GM12878 (cell line): Measurements from ENCODE around the gene ZNF296. TPM values are rescaled to one million over a fixed set of nuclear protein-coding genes. Genes with fewer than 3 reads are reported as not detected.

Experiments used
- CBX3 ChIP-seq: fragments of 200-600 bp; sonication (generic); IDR thresholded peaks from 2 replicates; pipeline ENCODE4 v1.6.1; 2016; ENCODE audit warnings: low read depth, borderline replicate concordance
- CEBPZ ChIP-seq: fragments of 150-350 bp; IDR thresholded peaks from 2 replicates; pipeline ENCODE4 v1.6.1; 2016; ENCODE audit warnings: low read depth, low read length
- EZH2 ChIP-seq: IDR thresholded peaks from 2 replicates; pipeline ENCODE4 v1.6.1; 2012; ENCODE audit warnings: low read depth, mild to moderate bottlenecking, control low read depth, inconsistent platforms, low read length, borderline replicate concordance; ENCODE audit not compliant: control insufficient read depth
- IKZF2 ChIP-seq, 2 experiments: fragments of 450-650 bp; IDR thresholded peaks; 2 replicates each; pipeline ENCODE4 v1.6.1; 2017; ENCODE audit warnings: mild to moderate bottlenecking in 2 of 2, moderate library complexity in 2 of 2
- MLLT1 ChIP-seq: fragments of 450-650 bp; IDR thresholded peaks from 2 replicates; pipeline ENCODE4 v1.6.1; 2016; ENCODE audit warnings: mild to moderate bottlenecking
- NFYB ChIP-seq: IDR thresholded peaks from 2 replicates; pipeline ENCODE4 v1.6.1; 2011; ENCODE audit warnings: low read depth, mild to moderate bottlenecking, low read length, improper control_type of control experiment, moderate library complexity; ENCODE audit not compliant: insufficient read depth
- NRF1 ChIP-seq: conservative IDR thresholded peaks from 2 replicates; pipeline ENCODE4 v1.6.1; 2011; ENCODE audit warnings: mild to moderate bottlenecking, low read depth, low read length, improper control_type of control experiment
- PRDM15 ChIP-seq: fragments of 450-650 bp; formaldehyde crosslinking; IDR thresholded peaks from 2 replicates; pipeline ENCODE4 v1.4.0; 2020; ENCODE audit warnings: mild to moderate bottlenecking, moderate library complexity
- SMAD5 ChIP-seq: IDR thresholded peaks from 2 replicates; pipeline ENCODE4 v1.6.1; 2016; ENCODE audit warnings: antibody characterized with exemption, low read depth
- SPI1 ChIP-seq: IDR thresholded peaks from 2 replicates; pipeline ENCODE4 v1.6.1; 2011; ENCODE audit warnings: low read depth, mild to moderate bottlenecking, low read length, moderate library complexity, borderline replicate concordance; ENCODE audit not compliant: insufficient read depth
- ZBED1 ChIP-seq: IDR thresholded peaks from 2 replicates; pipeline ENCODE4 v1.6.1; 2016; ENCODE audit warnings: borderline replicate concordance
- ZNF384 ChIP-seq: IDR thresholded peaks from 2 replicates; pipeline ENCODE4 v1.6.1; 2012; ENCODE audit warnings: low read depth, mild to moderate bottlenecking, low read length, improper control_type of control experiment, borderline replicate concordance
- ZSCAN29 ChIP-seq: fragments of 450-650 bp; IDR thresholded peaks from 2 replicates; pipeline ENCODE4 v1.6.1; 2017; ENCODE audit warnings: mild to moderate bottlenecking, moderate library complexity
- polyA plus RNA-seq, 11 experiments: library from polyadenylated mRNA; depleted of rRNA in 4 of 11; unstranded in 6 of 11; stranded (reverse) in 5 of 11; fragments of >200 nt; fragmentation: Nextera tagmentation in 4 of 11; fragmentation: Illumina TruSeq in 1 of 11; extraction: Ambion mirVana in 4 of 11; extraction: Trizol in 1 of 11; gene quantifications; 1 replicate in 1 of 11; 2 replicates in 10 of 11; pipeline versions ENCODE4 v1.2.1 to v1.2.3, GENCODE V29; 2011 to 2016; ENCODE audit warnings: inconsistent platforms in 2 of 11, missing spikeins in 2 of 11, low read depth in 1 of 11
- total RNA-seq, 4 experiments: library from RNA; depleted of rRNA in 3 of 4; stranded (reverse); fragments of >200 nt in 3 of 4; fragmentation: Illumina TruSeq in 1 of 4; extraction: Trizol in 1 of 4; gene quantifications; 2 replicates each; pipeline versions ENCODE4 v1.2.1 to v1.2.3, GENCODE V29; 2013 to 2021
- TF ChIP-seq, protein P1 (sequence below): fragments of 450-650 bp; IDR thresholded peaks from 2 replicates; pipeline ENCODE4 v1.6.1; 2017; ENCODE audit warnings: mild to moderate bottlenecking, moderate library complexity
- TF ChIP-seq, protein P2 (sequence below): fragments of 450-650 bp; IDR thresholded peaks from 2 replicates; pipeline ENCODE4 v1.6.1; 2017; ENCODE audit warnings: mild to moderate bottlenecking

ZNF296 gene
- total and polyA plus RNA-seq, 10 of the 15 experiments (the other 5 are each of a cell fraction or from before 2014, with no cell fraction given), result 0.44 to 23.6 (median 3.5) TPM; not detected in 1

GRCh38 chr19:45041125-45041524 lies 35.2 kb downstream of the ZNF296 start (continued):
- TF ChIP-seq, protein P1, sequence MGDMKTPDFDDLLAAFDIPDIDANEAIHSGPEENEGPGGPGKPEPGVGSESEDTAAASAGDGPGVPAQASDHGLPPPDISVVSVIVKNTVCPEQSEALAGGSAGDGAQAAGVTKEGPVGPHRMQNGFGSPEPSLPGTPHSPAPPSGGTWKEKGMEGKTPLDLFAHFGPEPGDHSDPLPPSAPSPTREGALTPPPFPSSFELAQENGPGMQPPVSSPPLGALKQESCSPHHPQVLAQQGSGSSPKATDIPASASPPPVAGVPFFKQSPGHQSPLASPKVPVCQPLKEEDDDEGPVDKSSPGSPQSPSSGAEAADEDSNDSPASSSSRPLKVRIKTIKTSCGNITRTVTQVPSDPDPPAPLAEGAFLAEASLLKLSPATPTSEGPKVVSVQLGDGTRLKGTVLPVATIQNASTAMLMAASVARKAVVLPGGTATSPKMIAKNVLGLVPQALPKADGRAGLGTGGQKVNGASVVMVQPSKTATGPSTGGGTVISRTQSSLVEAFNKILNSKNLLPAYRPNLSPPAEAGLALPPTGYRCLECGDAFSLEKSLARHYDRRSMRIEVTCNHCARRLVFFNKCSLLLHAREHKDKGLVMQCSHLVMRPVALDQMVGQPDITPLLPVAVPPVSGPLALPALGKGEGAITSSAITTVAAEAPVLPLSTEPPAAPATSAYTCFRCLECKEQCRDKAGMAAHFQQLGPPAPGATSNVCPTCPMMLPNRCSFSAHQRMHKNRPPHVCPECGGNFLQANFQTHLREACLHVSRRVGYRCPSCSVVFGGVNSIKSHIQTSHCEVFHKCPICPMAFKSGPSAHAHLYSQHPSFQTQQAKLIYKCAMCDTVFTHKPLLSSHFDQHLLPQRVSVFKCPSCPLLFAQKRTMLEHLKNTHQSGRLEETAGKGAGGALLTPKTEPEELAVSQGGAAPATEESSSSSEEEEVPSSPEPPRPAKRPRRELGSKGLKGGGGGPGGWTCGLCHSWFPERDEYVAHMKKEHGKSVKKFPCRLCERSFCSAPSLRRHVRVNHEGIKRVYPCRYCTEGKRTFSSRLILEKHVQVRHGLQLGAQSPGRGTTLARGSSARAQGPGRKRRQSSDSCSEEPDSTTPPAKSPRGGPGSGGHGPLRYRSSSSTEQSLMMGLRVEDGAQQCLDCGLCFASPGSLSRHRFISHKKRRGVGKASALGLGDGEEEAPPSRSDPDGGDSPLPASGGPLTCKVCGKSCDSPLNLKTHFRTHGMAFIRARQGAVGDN, result no peak
- TF ChIP-seq SPI1, result peak; percentile 58; the same call in 1 of the 2 replicates
- no peak for TF ChIP-seq EZH2
- no peak for TF ChIP-seq NFYB
- peak; percentile 35 to 37; a peak in 2 of 4 replicates for TF ChIP-seq IKZF2 (IDR thresholded peaks at IDR 0.05)
- TF ChIP-seq CBX3, result no peak
- TF ChIP-seq, protein P2, sequence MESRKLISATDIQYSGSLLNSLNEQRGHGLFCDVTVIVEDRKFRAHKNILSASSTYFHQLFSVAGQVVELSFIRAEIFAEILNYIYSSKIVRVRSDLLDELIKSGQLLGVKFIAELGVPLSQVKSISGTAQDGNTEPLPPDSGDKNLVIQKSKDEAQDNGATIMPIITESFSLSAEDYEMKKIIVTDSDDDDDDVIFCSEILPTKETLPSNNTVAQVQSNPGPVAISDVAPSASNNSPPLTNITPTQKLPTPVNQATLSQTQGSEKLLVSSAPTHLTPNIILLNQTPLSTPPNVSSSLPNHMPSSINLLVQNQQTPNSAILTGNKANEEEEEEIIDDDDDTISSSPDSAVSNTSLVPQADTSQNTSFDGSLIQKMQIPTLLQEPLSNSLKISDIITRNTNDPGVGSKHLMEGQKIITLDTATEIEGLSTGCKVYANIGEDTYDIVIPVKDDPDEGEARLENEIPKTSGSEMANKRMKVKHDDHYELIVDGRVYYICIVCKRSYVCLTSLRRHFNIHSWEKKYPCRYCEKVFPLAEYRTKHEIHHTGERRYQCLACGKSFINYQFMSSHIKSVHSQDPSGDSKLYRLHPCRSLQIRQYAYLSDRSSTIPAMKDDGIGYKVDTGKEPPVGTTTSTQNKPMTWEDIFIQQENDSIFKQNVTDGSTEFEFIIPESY, result no peak
- TF ChIP-seq SMAD5, result no peak
- 0 out of 2 replicates have a peak, but pooled peaks have one; percentile 21 for TF ChIP-seq MLLT1
- no peak for TF ChIP-seq PRDM15
- no peak for TF ChIP-seq CEBPZ
- TF ChIP-seq ZSCAN29, result no peak
- peak; percentile 69; the same call in 1 of the 2 replicates for TF ChIP-seq ZNF384
- no peak for TF ChIP-seq ZBED1
- no peak for TF ChIP-seq NRF1
